ENCODE data around the gene SZRD1.

The SZRD1 gene

GRCh38 chr1:16441282-16441665 is 74.2 kb downstream of the SZRD1 start:
- DNase-seq, result no peak

DNA sequence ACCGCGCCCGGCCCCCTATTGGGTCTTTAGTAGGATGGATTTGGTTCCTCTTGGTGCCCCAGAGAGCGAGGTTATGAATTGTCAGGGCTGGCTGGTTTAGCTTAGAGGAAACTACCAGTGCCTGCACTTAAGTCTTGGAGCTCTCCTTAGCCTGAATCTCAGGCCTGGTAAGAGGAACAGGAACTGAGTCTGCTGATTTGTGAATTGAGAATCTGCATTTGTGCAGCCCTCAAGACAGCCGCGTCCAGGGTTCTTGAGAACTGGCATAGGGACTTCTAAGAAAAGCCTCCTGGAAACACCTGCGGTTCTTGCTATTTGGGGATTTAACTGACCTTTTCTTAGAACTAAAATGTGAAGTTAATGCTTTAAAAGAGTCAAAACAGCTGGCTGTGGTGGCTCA is 75.2 kb downstream of the SZRD1 start:
- DNase-seq, result no peak

GRCh38 chr1:16442941-16443340 is 75.9 kb downstream of the SZRD1 start:
- DNase-seq, result no peak

- no peak for DNase-seq
Measured at GRCh38 chr1:16443975-16444770, 77.1 kb downstream of the SZRD1 start.

DNA sequence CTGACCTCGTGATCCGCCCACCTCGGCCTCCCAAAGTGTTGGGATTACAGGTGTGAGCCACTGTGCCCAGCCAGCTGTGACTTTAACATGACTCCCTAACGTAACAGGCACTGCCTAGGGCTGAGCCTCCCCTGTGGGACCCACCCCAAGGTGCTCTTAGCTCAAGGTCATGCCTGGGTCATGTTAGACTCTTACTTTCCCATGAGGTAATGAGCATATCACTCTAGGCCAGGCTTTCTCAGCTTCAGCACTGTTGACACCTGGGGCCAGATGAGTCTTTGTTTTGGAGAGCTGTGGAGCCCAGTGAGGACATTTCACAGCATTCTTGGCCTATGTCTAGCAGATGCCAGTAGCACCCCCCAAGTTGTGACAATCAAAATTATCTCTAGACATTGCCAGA is 78.0 kb downstream of the SZRD1 start:
- no peak for DNase-seq

- no peak for DNase-seq
Measured at GRCh38 chr1:16446116-16446515, 79.1 kb downstream of the SZRD1 start.

DNA sequence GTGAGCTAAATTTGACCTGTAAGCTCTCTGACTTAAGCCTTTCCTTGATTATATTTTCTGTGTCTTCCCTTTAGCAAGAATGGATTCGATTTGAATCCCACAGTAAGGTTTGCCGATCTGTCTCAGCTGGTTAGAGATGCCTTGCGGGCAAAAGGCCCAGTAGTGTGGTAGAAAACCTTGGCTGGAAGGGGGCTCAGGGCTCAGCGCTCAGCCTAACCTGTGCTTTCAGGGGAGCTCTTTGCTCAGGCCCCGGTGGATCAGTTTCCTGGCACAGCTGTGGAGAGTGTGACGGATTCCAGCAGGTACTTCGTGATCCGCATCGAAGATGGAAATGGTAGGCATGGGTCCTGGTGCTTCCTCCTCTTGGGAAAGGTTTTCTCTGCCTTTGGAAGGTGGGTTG is 80.6 kb downstream of the SZRD1 start:
- DNase-seq, result no peak

Measured in activated naive CD4-positive, alpha-beta T cell treated with anti-CD3 and anti-CD28 coated beads, Interleukin-2, amount 50 U/mL, for 16 hours (primary cell).